Measurements from ENCODE around the gene OXT.

Gene OXT

GRCh38 chr20:3044336-3044965 is 27.0 kb upstream of the OXT start:
- in situ Hi-C loops (cut with HindIII; ENCODE audit: low sequenced_read_pairs): no loop called here
- no peak for TF ChIP-seq CTCF (IDR thresholded peaks at IDR 0.05; ENCODE audit: low read depth, low read length, missing control alignments)

GRCh38 chr20:3045042-3045815 is 26.2 kb upstream of the OXT start:
- in situ Hi-C loops (cut with HindIII; ENCODE audit: low sequenced_read_pairs): no loop called here
- peak overlapping the region; percentile 81 for H3K4me3 ChIP-seq (ENCODE audit: low read depth, low read length)
- DNase-seq (ENCODE audit: low read depth): peak; percentile 34
- no peak for TF ChIP-seq CTCF (IDR thresholded peaks at IDR 0.05; ENCODE audit: low read depth, low read length, missing control alignments)

More at GRCh38 chr20:3044336-3044965, 27.0 kb upstream of the OXT start:
- no peak overlapping the region for H3K4me3 ChIP-seq (ENCODE audit: low read depth, low read length)
- no peak for DNase-seq (ENCODE audit: low read depth)

GRCh38 chr20:3045816-3046676 is 25.4 kb upstream of the OXT start, which contains the start of gene MRPS26:
Gene MRPS26, plus strand, starts transcription at chr20:3046052. Its CDS starts 17 bp downstream, at chr20:3046069.
- peak within 1 kb of the TSS; percentile 81 for H3K4me3 ChIP-seq (ENCODE audit: low read depth, low read length)
- peak; percentile 31 for DNase-seq (ENCODE audit: low read depth)
- TF ChIP-seq CTCF (IDR thresholded peaks at IDR 0.05; ENCODE audit: low read depth, low read length, missing control alignments): no peak
- in situ Hi-C loops (cut with HindIII; ENCODE audit: low sequenced_read_pairs): no loop called here

- in situ Hi-C loops (cut with HindIII; ENCODE audit: low sequenced_read_pairs): no loop called here
- peak overlapping the region; percentile 81 for H3K4me3 ChIP-seq (ENCODE audit: low read depth, low read length)
- DNase-seq (ENCODE audit: low read depth): no peak
- TF ChIP-seq CTCF (IDR thresholded peaks at IDR 0.05; ENCODE audit: low read depth, low read length, missing control alignments): no peak
Measured at GRCh38 chr20:3046677-3047462, 24.6 kb upstream of the OXT start.

- H3K4me3 ChIP-seq (ENCODE audit: low read depth, low read length): no peak overlapping the region
- no peak for DNase-seq (ENCODE audit: low read depth)
- in situ Hi-C loops (cut with HindIII; ENCODE audit: low sequenced_read_pairs): no loop called here
- no peak for TF ChIP-seq CTCF (IDR thresholded peaks at IDR 0.05; ENCODE audit: low read depth, low read length, missing control alignments)
Measured at GRCh38 chr20:3047486-3048419, 23.7 kb upstream of the OXT start.

Data from astrocyte of the cerebellum (primary cell).